GM10266 (cell line): Measurements from ENCODE around the gene OTUD6A.

Experiments used
- DNase-seq: peaks from one replicate; pipeline ENCODE4 v3.0.0; 2012; ENCODE audit errors: extremely low spot score
- TF ChIP-seq, protein P1 (sequence below): IDR thresholded peaks from 2 replicates; pipeline ENCODE4 v1.5.1; 2012; ENCODE audit warnings: mild to moderate bottlenecking, low read depth; ENCODE audit not compliant: control insufficient read depth, insufficient read depth; ENCODE audit errors: missing control alignments

Gene OTUD6A

GRCh38 chrX:70079297-70079696, 17.0 kb downstream of the OTUD6A start:
- TF ChIP-seq, protein P1, sequence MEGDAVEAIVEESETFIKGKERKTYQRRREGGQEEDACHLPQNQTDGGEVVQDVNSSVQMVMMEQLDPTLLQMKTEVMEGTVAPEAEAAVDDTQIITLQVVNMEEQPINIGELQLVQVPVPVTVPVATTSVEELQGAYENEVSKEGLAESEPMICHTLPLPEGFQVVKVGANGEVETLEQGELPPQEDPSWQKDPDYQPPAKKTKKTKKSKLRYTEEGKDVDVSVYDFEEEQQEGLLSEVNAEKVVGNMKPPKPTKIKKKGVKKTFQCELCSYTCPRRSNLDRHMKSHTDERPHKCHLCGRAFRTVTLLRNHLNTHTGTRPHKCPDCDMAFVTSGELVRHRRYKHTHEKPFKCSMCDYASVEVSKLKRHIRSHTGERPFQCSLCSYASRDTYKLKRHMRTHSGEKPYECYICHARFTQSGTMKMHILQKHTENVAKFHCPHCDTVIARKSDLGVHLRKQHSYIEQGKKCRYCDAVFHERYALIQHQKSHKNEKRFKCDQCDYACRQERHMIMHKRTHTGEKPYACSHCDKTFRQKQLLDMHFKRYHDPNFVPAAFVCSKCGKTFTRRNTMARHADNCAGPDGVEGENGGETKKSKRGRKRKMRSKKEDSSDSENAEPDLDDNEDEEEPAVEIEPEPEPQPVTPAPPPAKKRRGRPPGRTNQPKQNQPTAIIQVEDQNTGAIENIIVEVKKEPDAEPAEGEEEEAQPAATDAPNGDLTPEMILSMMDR: no peak
- DNase-seq: no peak

DNA sequence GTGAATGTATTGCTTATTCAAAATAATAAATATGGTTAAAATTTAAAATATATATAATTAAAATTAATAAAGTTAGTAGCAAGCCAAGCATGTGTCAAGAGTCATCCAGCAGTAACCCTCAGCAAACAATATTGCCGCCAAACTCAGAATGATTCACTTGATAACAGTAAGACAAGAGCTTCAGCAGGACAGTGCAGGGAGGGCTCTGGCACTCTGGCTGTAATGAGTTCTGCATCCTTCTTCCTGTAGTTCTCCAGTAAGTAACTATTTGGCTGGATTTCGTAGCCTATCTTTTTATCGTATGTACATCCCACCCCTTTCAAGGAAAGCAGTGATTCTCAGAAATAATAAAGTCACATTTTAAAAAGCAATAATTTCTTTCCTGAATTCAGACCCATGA, 17.6 kb downstream of the OTUD6A start:
- no peak for DNase-seq
- TF ChIP-seq, protein P1: no peak

DNA sequence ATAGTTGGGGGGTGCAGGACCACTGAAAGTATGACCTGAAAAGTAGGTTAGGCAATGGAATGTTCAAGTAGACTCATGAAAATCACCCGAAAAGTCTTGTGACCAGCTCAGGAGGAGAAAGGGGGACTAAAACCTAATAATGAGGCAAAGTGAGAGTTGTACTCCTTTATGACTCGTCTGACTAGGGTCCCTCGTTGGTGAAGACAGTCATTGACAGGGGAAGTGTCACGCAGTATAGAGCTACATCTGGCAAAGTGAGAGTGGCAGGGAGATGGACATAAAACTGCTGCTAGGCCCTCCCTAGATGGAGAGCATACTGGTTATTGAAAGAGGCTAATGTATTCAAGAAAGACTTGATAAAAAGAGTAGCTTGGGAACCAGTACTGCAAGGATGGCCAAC, 20.5 kb downstream of the OTUD6A start:
- TF ChIP-seq, protein P1: no peak
- no peak for DNase-seq

DNA sequence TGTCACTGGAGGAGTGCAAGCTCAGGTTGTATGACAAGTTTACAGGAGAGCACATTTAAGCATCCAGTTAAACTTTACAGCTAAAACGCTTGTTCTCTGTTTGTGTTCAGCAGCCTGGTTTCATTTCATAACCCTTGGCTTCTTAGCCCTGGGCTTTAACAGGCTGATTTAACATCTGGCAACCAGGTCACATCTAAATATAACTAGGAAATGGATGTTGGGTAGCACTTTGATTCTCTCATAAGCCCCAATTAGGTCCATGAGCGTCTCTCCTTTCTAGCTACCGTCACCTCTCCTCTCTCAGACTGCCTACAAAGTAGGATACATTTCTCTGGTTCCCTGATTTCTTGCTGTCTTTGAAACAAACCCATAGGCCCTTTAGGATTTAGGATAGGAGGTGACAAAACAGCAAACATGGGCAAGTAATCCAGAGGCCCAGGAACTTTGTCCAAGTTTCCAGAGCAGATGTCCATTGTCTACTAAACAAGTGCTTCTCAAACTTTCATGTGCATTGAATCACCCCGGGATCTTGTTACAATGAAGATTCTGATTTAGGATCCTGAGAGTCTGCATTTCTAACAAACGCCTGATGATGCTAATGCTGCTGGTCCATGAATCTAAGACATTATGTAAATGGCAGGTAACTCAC, 22.5 kb downstream of the OTUD6A start:
- TF ChIP-seq, protein P1: no peak
- DNase-seq: no peak

GRCh38 chrX:70087857-70088630, 25.8 kb downstream of the OTUD6A start:
- DNase-seq: no peak
- TF ChIP-seq, protein P1: no peak

- TF ChIP-seq, protein P1: no peak
- DNase-seq: no peak
Observed at GRCh38 chrX:70088751-70089150, 26.5 kb downstream of the OTUD6A start.
